ENCODE data around the gene CNGB1. TPM values are rescaled to one million over a fixed set of nuclear protein-coding genes. Genes with fewer than 3 reads are reported as not detected.
"Not testable (repeated sequence)": the region's sequence is repeated elsewhere in the genome, so short reads cannot be mapped to it uniquely, and the experiment has no call there.

CNGB1 gene
- total and polyA plus RNA-seq, 2 donors (not counting 1 experiment from before 2014, with no cell fraction given), result not detected

DNA sequence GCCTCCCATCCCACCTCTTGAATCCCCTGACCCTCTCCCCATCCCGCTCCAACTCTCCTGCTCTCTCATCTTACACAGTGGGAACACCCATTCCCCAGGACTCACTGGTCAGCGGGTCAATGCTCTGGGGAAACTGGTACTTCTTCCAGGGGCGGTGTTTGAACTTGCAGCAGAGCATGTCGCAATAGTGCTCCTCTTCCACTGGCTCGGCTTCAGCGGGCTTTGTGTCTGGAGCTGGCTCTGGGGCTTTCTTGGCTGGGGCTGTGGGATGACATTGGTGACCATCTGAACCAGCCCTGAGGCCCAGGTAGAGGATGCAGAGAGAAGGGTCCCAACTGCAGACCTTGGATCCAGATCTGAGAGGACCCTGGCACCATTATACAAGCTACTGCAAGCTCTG, 51.9 kb downstream of the CNGB1 start:
- H3K9ac ChIP-seq (ENCODE audit: insufficient read depth, low read length), result no peak overlapping the region
- H2AFZ ChIP-seq (ENCODE audit: low read length), result no peak overlapping the region
- no peaks in the 10 kb centered on the region for H3K27me3 ChIP-seq (ENCODE audit: control insufficient read depth, insufficient read depth, low read length)
- no peak overlapping the region for H3K4me3 ChIP-seq (replicated peaks in 1 of 4; ENCODE audit: control extremely low read depth in 1 of 4, insufficient read depth in 1 of 4, low read depth in 3 of 4, low read length in 4 of 4)
- no peaks in the 10 kb centered on the region for H3K9me3 ChIP-seq (ENCODE audit: control insufficient read depth, insufficient read depth, low read depth, low read length)
- H3K36me3 ChIP-seq (ENCODE audit: control insufficient read depth, insufficient read depth, low read length), result no peaks in the 10 kb centered on the region
- no peak overlapping the region for H3K4me2 ChIP-seq (ENCODE audit: extremely low read depth, insufficient read depth, low read length)
- no peak for DNase-seq (ENCODE audit: low read depth in 2 of 2)
- no peak overlapping the region for H3K27ac ChIP-seq (ENCODE audit: insufficient read depth, low read length)
- TF ChIP-seq EZH2 (IDR thresholded peaks at IDR 0.05; ENCODE audit: low read length, missing control alignments), result no peak
- TF ChIP-seq, protein P1, sequence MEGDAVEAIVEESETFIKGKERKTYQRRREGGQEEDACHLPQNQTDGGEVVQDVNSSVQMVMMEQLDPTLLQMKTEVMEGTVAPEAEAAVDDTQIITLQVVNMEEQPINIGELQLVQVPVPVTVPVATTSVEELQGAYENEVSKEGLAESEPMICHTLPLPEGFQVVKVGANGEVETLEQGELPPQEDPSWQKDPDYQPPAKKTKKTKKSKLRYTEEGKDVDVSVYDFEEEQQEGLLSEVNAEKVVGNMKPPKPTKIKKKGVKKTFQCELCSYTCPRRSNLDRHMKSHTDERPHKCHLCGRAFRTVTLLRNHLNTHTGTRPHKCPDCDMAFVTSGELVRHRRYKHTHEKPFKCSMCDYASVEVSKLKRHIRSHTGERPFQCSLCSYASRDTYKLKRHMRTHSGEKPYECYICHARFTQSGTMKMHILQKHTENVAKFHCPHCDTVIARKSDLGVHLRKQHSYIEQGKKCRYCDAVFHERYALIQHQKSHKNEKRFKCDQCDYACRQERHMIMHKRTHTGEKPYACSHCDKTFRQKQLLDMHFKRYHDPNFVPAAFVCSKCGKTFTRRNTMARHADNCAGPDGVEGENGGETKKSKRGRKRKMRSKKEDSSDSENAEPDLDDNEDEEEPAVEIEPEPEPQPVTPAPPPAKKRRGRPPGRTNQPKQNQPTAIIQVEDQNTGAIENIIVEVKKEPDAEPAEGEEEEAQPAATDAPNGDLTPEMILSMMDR (conservative IDR thresholded peaks at IDR 0.05 in 1 of 2, IDR thresholded peaks at IDR 0.05 in 1 of 2; ENCODE audit: low read depth in 1 of 2, low read length in 2 of 2), result no peak
- H3K79me2 ChIP-seq (ENCODE audit: control insufficient read depth, insufficient read depth, low read length), result no peaks in the 10 kb centered on the region
- H4K20me1 ChIP-seq (ENCODE audit: control insufficient read depth, extremely low read depth, insufficient read depth, low read length), result no peaks in the 10 kb centered on the region
- H3K4me1 ChIP-seq (ENCODE audit: control insufficient read depth, extremely low read depth, insufficient read depth, low read length), result no peaks in the 10 kb centered on the region

DNA sequence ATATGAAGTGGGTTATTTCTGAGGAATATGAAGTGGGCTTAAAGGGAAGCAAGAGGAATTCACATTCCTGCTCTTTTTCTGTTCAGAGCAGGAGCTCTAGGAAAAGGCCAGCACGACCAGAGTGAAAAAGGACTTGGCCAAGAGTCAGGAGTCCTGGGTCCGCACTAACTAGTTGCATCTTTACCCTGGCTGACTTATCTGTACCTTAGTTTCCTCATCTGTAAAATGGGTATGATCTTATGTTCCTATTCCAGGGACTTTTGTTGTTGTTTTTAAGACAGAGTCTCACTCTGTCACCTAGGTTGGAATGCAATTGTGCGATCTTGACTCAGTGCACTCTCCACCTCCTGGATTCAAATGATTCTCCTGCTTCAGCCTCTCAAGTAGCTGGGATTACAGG, 52.5 kb downstream of the CNGB1 start:
- Histone ChIP-seq H3K9ac (ENCODE audit: insufficient read depth, low read length) (no peak overlapping the region), H3K36me3 (ENCODE audit: control insufficient read depth, insufficient read depth, low read length) (no peaks in the 10 kb centered on the region), H3K27me3 (ENCODE audit: control insufficient read depth, insufficient read depth, low read length) (no peaks in the 10 kb centered on the region), H4K20me1 (ENCODE audit: control insufficient read depth, extremely low read depth, insufficient read depth, low read length) (no peaks in the 10 kb centered on the region), H3K4me1 (ENCODE audit: control insufficient read depth, extremely low read depth, insufficient read depth, low read length) (no peaks in the 10 kb centered on the region), H3K4me2 (ENCODE audit: extremely low read depth, insufficient read depth, low read length) (no peak overlapping the region), H3K79me2 (ENCODE audit: control insufficient read depth, insufficient read depth, low read length) (no peaks in the 10 kb centered on the region), H3K27ac (ENCODE audit: insufficient read depth, low read length) (no peak overlapping the region), H2AFZ (ENCODE audit: low read length) (no peak overlapping the region), H3K4me3 (replicated peaks in 1 of 4; ENCODE audit: control extremely low read depth in 1 of 4, insufficient read depth in 1 of 4, low read depth in 3 of 4, low read length in 4 of 4) (no peak overlapping the region), H3K9me3 (ENCODE audit: control insufficient read depth, insufficient read depth, low read depth, low read length) (no peaks in the 10 kb centered on the region)
- TF ChIP-seq EZH2 (IDR thresholded peaks at IDR 0.05; ENCODE audit: low read length, missing control alignments), result no peak
- TF ChIP-seq, protein P1 (conservative IDR thresholded peaks at IDR 0.05 in 1 of 2, IDR thresholded peaks at IDR 0.05 in 1 of 2; ENCODE audit: low read depth in 1 of 2, low read length in 2 of 2), result no peak
- DNase-seq (ENCODE audit: low read depth in 2 of 2), result no peak

DNA sequence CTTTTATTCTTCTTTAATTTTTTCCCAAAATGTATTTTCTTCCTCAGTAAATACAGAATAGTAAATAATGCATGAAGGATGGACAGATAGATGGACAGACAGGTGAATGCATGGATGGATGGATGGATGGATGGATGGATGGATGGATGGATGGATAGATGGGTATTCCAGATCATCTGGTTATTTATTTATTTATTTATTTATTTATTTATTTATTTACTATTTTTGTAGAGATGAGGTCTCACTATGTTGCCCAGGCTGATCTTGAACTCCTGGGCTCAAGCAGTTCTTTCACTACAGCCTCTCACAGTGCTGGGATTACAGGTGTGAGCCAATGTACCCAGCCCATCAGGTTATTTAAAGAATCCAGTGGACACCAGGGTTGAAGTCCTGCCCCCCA, 53.0 kb downstream of the CNGB1 start:
- not testable (repeated sequence) for H3K4me2 ChIP-seq (ENCODE audit: extremely low read depth, insufficient read depth, low read length); H3K4me1 ChIP-seq (ENCODE audit: control insufficient read depth, extremely low read depth, insufficient read depth, low read length); H3K9ac ChIP-seq (ENCODE audit: insufficient read depth, low read length); H2AFZ ChIP-seq (ENCODE audit: low read length); H3K79me2 ChIP-seq (ENCODE audit: control insufficient read depth, insufficient read depth, low read length); H3K9me3 ChIP-seq (ENCODE audit: control insufficient read depth, insufficient read depth, low read depth, low read length); H3K36me3 ChIP-seq (ENCODE audit: control insufficient read depth, insufficient read depth, low read length); H3K27ac ChIP-seq (ENCODE audit: insufficient read depth, low read length); DNase-seq (ENCODE audit: low read depth in 2 of 2); H3K4me3 ChIP-seq (replicated peaks in 1 of 4; ENCODE audit: control extremely low read depth in 1 of 4, insufficient read depth in 1 of 4, low read depth in 3 of 4, low read length in 4 of 4); H3K27me3 ChIP-seq (ENCODE audit: control insufficient read depth, insufficient read depth, low read length); H4K20me1 ChIP-seq (ENCODE audit: control insufficient read depth, extremely low read depth, insufficient read depth, low read length)

DNA sequence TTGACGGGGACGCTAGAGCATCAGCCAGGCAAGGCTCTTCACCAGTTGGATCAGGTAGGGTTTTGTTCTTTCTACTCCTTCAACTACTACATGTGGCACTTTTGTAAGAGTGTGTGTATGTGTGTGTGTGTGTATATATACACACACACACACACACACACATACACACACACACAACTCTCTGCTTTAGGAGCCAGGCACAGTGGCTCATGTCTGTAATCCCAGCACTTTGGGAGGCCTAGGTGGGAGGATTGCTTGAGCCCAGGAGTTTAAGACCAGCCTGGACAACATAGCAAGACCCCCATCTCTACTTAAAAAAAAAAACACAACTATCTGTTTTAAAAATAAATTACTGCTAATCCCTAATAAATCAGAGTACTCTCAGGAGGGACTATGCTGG, 53.4 kb downstream of the CNGB1 start:
- DNase-seq (ENCODE audit: low read depth in 2 of 2); H3K79me2 ChIP-seq (ENCODE audit: control insufficient read depth, insufficient read depth, low read length); H3K4me2 ChIP-seq (ENCODE audit: extremely low read depth, insufficient read depth, low read length); H3K36me3 ChIP-seq (ENCODE audit: control insufficient read depth, insufficient read depth, low read length); H3K27me3 ChIP-seq (ENCODE audit: control insufficient read depth, insufficient read depth, low read length); H3K4me1 ChIP-seq (ENCODE audit: control insufficient read depth, extremely low read depth, insufficient read depth, low read length); H3K9me3 ChIP-seq (ENCODE audit: control insufficient read depth, insufficient read depth, low read depth, low read length); H3K4me3 ChIP-seq (replicated peaks in 1 of 4; ENCODE audit: control extremely low read depth in 1 of 4, insufficient read depth in 1 of 4, low read depth in 3 of 4, low read length in 4 of 4); H3K27ac ChIP-seq (ENCODE audit: insufficient read depth, low read length); H2AFZ ChIP-seq (ENCODE audit: low read length); H3K9ac ChIP-seq (ENCODE audit: insufficient read depth, low read length); H4K20me1 ChIP-seq (ENCODE audit: control insufficient read depth, extremely low read depth, insufficient read depth, low read length): not testable (repeated sequence)

Measured in fibroblast of lung (primary cell).